B cell (primary cell): ENCODE results near the gene HSD17B12. TPM values are rescaled to one million over a fixed set of nuclear protein-coding genes. Genes with fewer than 3 reads are reported as not detected.

Experiments used
- ATAC-seq: fragments of 200-7000 bp; cut with Tn5 transposase; one replicate; pipeline ENCODE4 v1.10.0; 2021; ENCODE audit warnings: low read depth, mild to moderate bottlenecking, moderate number of reproducible peaks, moderate library complexity
- CTCF ChIA-PET: fragments of 350-600 bp; sonication (Branson Sonifier 250); formaldehyde crosslinking; loops from one replicate; lab custom pipeline; 2021; ENCODE audit warnings: antibody characterized with exemption, inconsistent platforms; lab: Charles Lee
- POLR2A ChIA-PET: fragments of 350-600 bp; sonication (Branson Sonifier 250); formaldehyde crosslinking; loops from one replicate; lab custom pipeline; 2021; ENCODE audit warnings: antibody characterized with exemption; lab: Charles Lee
- DNase-seq: peaks from one replicate; pipeline ENCODE4 v3.0.0; 2013
- H2AFZ ChIP-seq: 2 replicates; pipeline ENCODE4 v1.6.1; 2012; ENCODE audit warnings: mild to moderate bottlenecking, low read depth, low read length; ENCODE audit not compliant: insufficient read depth, poor library complexity, severe bottlenecking
- H3K27ac ChIP-seq, 2 donors: 1 replicate in 1 of 2; 2 replicates in 1 of 2; pipeline ENCODE4 v1.5.1; 2012 to 2013; ENCODE audit warnings: low read length in 2 of 2, mild to moderate bottlenecking in 2 of 2, moderate library complexity in 1 of 2
- H3K27me3 ChIP-seq, 4 experiments: fragments of 200-600 bp in 1 of 4; sonication (generic) in 1 of 4; replicated peaks in 1 of 4; 1 replicate in 2 of 4; 2 replicates in 2 of 4; pipeline versions ENCODE4 v1.6.1 to v1.7.0; 2013 to 2016; ENCODE audit warnings: low read length in 3 of 4, mild to moderate bottlenecking in 2 of 4, mixed read lengths in 1 of 4, moderate library complexity in 1 of 4; ENCODE audit not compliant: insufficient read depth in 4 of 4, control insufficient read depth in 3 of 4; ENCODE audit errors: control extremely low read depth in 1 of 4
- H3K36me3 ChIP-seq, 2 experiments: replicated peaks in 1 of 2; 1 replicate in 1 of 2; 2 replicates in 1 of 2; pipeline versions ENCODE4 v1.6.1 to v1.7.1; 2013; ENCODE audit warnings: low read length in 1 of 2; ENCODE audit not compliant: insufficient read depth in 2 of 2, control insufficient read depth in 1 of 2; ENCODE audit errors: control extremely low read depth in 1 of 2, extremely low read depth in 1 of 2
- H3K4me1 ChIP-seq, 2 donors: fragments of 200-600 bp in 1 of 2; sonication (generic) in 1 of 2; 1 replicate in 1 of 2; 2 replicates in 1 of 2; pipeline versions ENCODE4 v1.5.1 to v1.6.1; 2013 to 2017; ENCODE audit warnings: low read length in 2 of 2; ENCODE audit not compliant: control insufficient read depth in 2 of 2, insufficient read depth in 2 of 2
- H3K4me2 ChIP-seq: replicated peaks from 2 replicates; pipeline ENCODE3; 2012; ENCODE audit warnings: mild to moderate bottlenecking, low read depth, low read length; ENCODE audit not compliant: poor library complexity, severe bottlenecking
- H3K4me3 ChIP-seq, 5 experiments: fragments of 200-600 bp in 1 of 5; sonication (generic) in 1 of 5; 1 replicate in 3 of 5; 2 replicates in 2 of 5; pipeline versions ENCODE4 v1.5.1 to v1.7.0; 2011 to 2016; ENCODE audit warnings: low read length in 4 of 5, mild to moderate bottlenecking in 4 of 5, low read depth in 2 of 5, control low read depth in 1 of 5, moderate library complexity in 1 of 5; ENCODE audit not compliant: insufficient read depth in 1 of 5; ENCODE audit errors: control extremely low read depth in 1 of 5, extremely low read depth in 1 of 5
- H3K79me2 ChIP-seq: fragments of 200-600 bp; sonication (generic); one replicate; pipeline ENCODE4 v1.6.0; 2016; ENCODE audit warnings: low read length; ENCODE audit not compliant: control insufficient read depth, insufficient read depth
- H3K9ac ChIP-seq: fragments of 200-600 bp; sonication (generic); 2 replicates; pipeline ENCODE4 v1.6.1; 2017; ENCODE audit warnings: mild to moderate bottlenecking, low read length, moderate library complexity
- H3K9me3 ChIP-seq, 3 donors: one replicate each; pipeline versions ENCODE4 v1.6.1 to v1.7.1; 2013; ENCODE audit warnings: low read length in 2 of 3; ENCODE audit not compliant: control insufficient read depth in 2 of 3, insufficient read depth in 1 of 3; ENCODE audit errors: control extremely low read depth in 1 of 3
- H4K20me1 ChIP-seq: 2 replicates; pipeline ENCODE4 v1.6.0; 2012; ENCODE audit warnings: mild to moderate bottlenecking, low read length; ENCODE audit not compliant: insufficient read depth, control insufficient read depth, poor library complexity, severe bottlenecking
- H3K27ac Mint-ChIP-seq: one replicate; pipeline ENCODE4 v1.8.0; 2021; ENCODE audit warnings: mixed read lengths
- H3K27me3 Mint-ChIP-seq: one replicate; pipeline ENCODE4 v1.8.0; 2021; ENCODE audit warnings: mixed read lengths
- H3K4me1 Mint-ChIP-seq: one replicate; pipeline ENCODE4 v1.8.0; 2021; ENCODE audit warnings: mixed read lengths
- H3K4me3 Mint-ChIP-seq: one replicate; pipeline ENCODE4 v1.8.0; 2021; ENCODE audit warnings: mixed read lengths
- H3K9me3 Mint-ChIP-seq: one replicate; pipeline ENCODE4 v1.8.0; 2022; ENCODE audit warnings: mixed read lengths; ENCODE audit not compliant: insufficient read depth
- CTCF ChIP-seq: fragments of 200-600 bp; IDR thresholded peaks from one replicate; pipeline ENCODE4 v1.8.0; 2022; ENCODE audit warnings: antibody characterized with exemption, mild to moderate bottlenecking
- EZH2 ChIP-seq: IDR thresholded peaks from 2 replicates; pipeline ENCODE4 v1.6.1; 2012; ENCODE audit warnings: borderline replicate concordance, low read depth, mild to moderate bottlenecking, moderate library complexity, low read length; ENCODE audit not compliant: insufficient read depth, poor library complexity, severe bottlenecking
- WGBS: methylation state at CpG from one replicate; pipeline ENCODE4 v1.1.5; 2013; ENCODE audit warnings: missing lambda C conversion rate; ENCODE audit not compliant: insufficient coverage; 5-methylcytosine and 5-hydroxymethylcytosine counted together
- intact Hi-C: fragments of 100-400 bp; cut with micrococcal nuclease; formaldehyde crosslinking; loops from one replicate; pipeline ENCODE4 v1.10.0; 2022
- polyA plus RNA-seq: library from polyadenylated mRNA; depleted of rRNA; stranded (reverse); fragments of >200 nt; gene quantifications from 2 replicates; pipeline ENCODE4 v1.2.3, GENCODE V29; 2012
- total RNA-seq, 2 donors: library from RNA; stranded (reverse); fragments of 120-200 nt in 1 of 2; gene quantifications; 1 replicate in 1 of 2; 2 replicates in 1 of 2; pipeline versions ENCODE4 v1.2.3 to v1.2.4, GENCODE V29; 2013 to 2022

HSD17B12 gene
- total and polyA plus RNA-seq, 2 donors (not counting 1 experiment from before 2014, with no cell fraction given), result 13.1 to 34.6 TPM

DNA sequence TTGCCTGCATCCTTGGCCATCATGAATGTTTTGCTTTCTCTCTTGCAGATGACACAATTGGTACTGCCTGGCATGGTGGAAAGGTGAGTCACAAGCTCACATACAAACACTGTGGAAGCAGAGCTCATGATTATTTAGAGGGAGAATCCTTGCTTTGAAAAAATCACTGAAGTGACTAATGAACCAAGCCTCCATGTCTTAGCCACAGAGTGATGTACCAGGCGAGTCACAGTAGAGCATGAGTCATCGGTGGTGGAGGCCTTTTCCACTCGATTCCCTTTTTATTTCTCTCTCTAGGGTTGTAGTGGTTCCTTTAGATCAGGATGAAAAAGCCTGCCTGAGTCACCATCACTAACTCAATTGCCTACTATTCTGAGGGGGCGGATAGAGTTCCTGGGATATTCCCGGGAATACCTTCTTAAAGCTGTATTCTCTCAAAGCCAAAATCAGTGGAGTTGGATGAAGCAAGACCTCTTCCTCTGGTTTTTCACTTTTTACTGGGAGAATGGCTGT, 150.4 kb downstream of the HSD17B12 start:
- Mint-ChIP-seq H3K27me3 (no peaks in the 10 kb centered on the region), H3K27ac (no peak overlapping the region), H3K9me3 (no peaks in the 10 kb centered on the region), H3K4me1 (no peaks in the 10 kb centered on the region), H3K4me3 (no peak overlapping the region)
- TF ChIP-seq CTCF (no peak), EZH2 (no peak)
- Histone ChIP-seq H3K9me3 (no peaks in the 10 kb centered on the region), H3K27me3 (no peaks in the 10 kb centered on the region), H3K27ac (no peak overlapping the region), H4K20me1 (no peaks in the 10 kb centered on the region), H3K4me2 (no peak overlapping the region), H3K9ac (no peak overlapping the region), H3K36me3 (peaks cover 3 to 6% of the 10 kb centered on the region in 2 experiments), H3K4me1 (no peaks in the 10 kb centered on the region), H3K79me2 (no peaks in the 10 kb centered on the region), H3K4me3 (no peak overlapping the region), H2AFZ (no peak overlapping the region)
- 100% methylated on average over 1 of the region's 5 CpGs for WGBS
- intact Hi-C loops, result no loop called here
- POLR2A ChIA-PET, result no interaction called here
- DNase-seq, result no peak
- CTCF ChIA-PET, result no interaction called here
- ATAC-seq, result no peak

DNA sequence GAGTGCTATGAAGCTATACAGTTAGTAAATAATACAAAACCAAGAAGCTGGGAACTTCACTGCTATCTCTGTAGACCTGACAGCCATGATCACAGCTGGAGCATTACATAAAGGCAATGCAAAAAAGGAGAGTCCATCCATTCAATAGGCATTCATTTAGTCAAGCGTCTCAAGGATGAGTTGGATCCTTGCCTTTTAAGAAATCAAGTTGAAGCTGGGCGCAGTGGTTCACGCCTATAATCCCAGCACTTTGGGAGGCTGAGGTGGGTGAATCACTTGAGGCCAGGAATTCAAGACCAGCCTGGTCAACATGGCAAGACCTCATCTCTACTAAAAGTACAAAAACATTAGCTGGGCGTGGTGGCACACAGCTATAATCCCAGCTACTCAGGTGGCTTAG, 152.0 kb downstream of the HSD17B12 start:
- Histone ChIP-seq H4K20me1 (no peaks in the 10 kb centered on the region), H3K4me3 (no peak overlapping the region), H3K27me3 (no peaks in the 10 kb centered on the region), H3K9ac (no peak overlapping the region), H3K79me2 (no peaks in the 10 kb centered on the region), H3K4me2 (no peak overlapping the region), H3K27ac (no peak overlapping the region), H2AFZ (no peak overlapping the region), H3K4me1 (no peaks in the 10 kb centered on the region), H3K9me3 (no peaks in the 10 kb centered on the region), H3K36me3 (peaks cover 3 to 6% of the 10 kb centered on the region in 2 experiments)
- Mint-ChIP-seq H3K4me1 (no peaks in the 10 kb centered on the region), H3K27ac (no peak overlapping the region), H3K27me3 (no peaks in the 10 kb centered on the region), H3K9me3 (no peaks in the 10 kb centered on the region), H3K4me3 (no peak overlapping the region)
- CTCF ChIA-PET, result no interaction called here
- intact Hi-C loops, result no loop called here
- POLR2A ChIA-PET, result no interaction called here
- no peak for ATAC-seq
- DNase-seq, result no peak
- WGBS, result 100% methylated on average over 1 of the region's 4 CpGs
- TF ChIP-seq EZH2 (no peak), CTCF (no peak)
